HepG2 (cell line): Measurements from ENCODE around the gene PRSS53. TPM values are rescaled to one million over a fixed set of nuclear protein-coding genes. Genes with fewer than 3 reads are reported as not detected.

Experiments
- ATF5 ChIP-seq: sonication (generic); formaldehyde crosslinking; IDR thresholded peaks from 2 replicates; pipeline ENCODE4 v1.4.0; 2020; ENCODE audit warnings: mild to moderate bottlenecking, low read depth, missing genetic modification reagents
- ETS1 ChIP-seq: sonication (generic); formaldehyde crosslinking; IDR thresholded peaks from 2 replicates; pipeline ENCODE4 v1.4.0; 2020; ENCODE audit warnings: missing genetic modification reagents
- FOXO1 ChIP-seq: sonication (generic); formaldehyde crosslinking; IDR thresholded peaks from 2 replicates; pipeline ENCODE4 v1.4.0; 2020; ENCODE audit warnings: missing genetic modification reagents
- GABPA ChIP-seq, 2 experiments: IDR thresholded peaks; 2 replicates each; pipeline ENCODE4 v1.6.1; 2011 to 2016; ENCODE audit warnings: low read depth in 2 of 2, low read length in 1 of 2, missing biosample characterization in 1 of 2, missing genetic modification characterization in 1 of 2
- GATAD2A ChIP-seq: IDR thresholded peaks from 2 replicates; pipeline ENCODE4 v1.6.1; 2016
- HOMEZ ChIP-seq: IDR thresholded peaks from 2 replicates; pipeline ENCODE4 v1.6.1; 2016; ENCODE audit warnings: low read depth
- HOXD1 ChIP-seq: sonication (generic); formaldehyde crosslinking; IDR thresholded peaks from 2 replicates; pipeline ENCODE4 v1.5.0; 2020; ENCODE audit warnings: missing genetic modification reagents
- IKZF5 ChIP-seq: IDR thresholded peaks from 2 replicates; pipeline ENCODE4 v1.6.1; 2018; ENCODE audit warnings: missing genetic modification reagents, mild to moderate bottlenecking, missing compliant biosample characterization
- JARID2 ChIP-seq: sonication (generic); formaldehyde crosslinking; IDR thresholded peaks from 2 replicates; pipeline ENCODE4 v1.8.1; 2023; ENCODE audit warnings: missing genetic modification reagents, inconsistent platforms; ENCODE audit not compliant: insufficient replicate concordance
- NONO ChIP-seq, 2 experiments: fragments of 450-650 bp in 1 of 2; sonication (generic) in 1 of 2; formaldehyde crosslinking in 1 of 2; IDR thresholded peaks in 1 of 2; conservative IDR thresholded peaks in 1 of 2; 2 replicates each; pipeline versions ENCODE4 v1.6.1 to v1.8.0; 2017 to 2022; ENCODE audit warnings: mild to moderate bottlenecking in 1 of 2, missing genetic modification reagents in 1 of 2, moderate library complexity in 1 of 2
- NRL ChIP-seq: sonication (generic); formaldehyde crosslinking; IDR thresholded peaks from 2 replicates; pipeline ENCODE4 v1.5.0; 2020; ENCODE audit warnings: missing genetic modification reagents, mild to moderate bottlenecking, moderate library complexity, borderline replicate concordance
- PAF1 ChIP-seq: IDR thresholded peaks from 2 replicates; pipeline ENCODE4 v1.6.1; 2016; ENCODE audit warnings: missing genetic modification reagents, missing compliant biosample characterization
- PBX3 ChIP-seq: sonication (generic); formaldehyde crosslinking; IDR thresholded peaks from 2 replicates; pipeline ENCODE4 v1.8.1; 2023; ENCODE audit warnings: missing genetic modification reagents, inconsistent platforms, borderline replicate concordance
- PHF8 ChIP-seq: sonication (generic); formaldehyde crosslinking; IDR thresholded peaks from 2 replicates; pipeline ENCODE4 v1.5.0; 2020; ENCODE audit warnings: missing genetic modification reagents
- PRPF4 ChIP-seq: fragments of 200-400 bp; formaldehyde crosslinking; IDR thresholded peaks from 2 replicates; pipeline ENCODE4 v1.6.1; 2016; ENCODE audit warnings: low read length, low read depth; ENCODE audit not compliant: poor library complexity, severe bottlenecking
- SMARCE1 ChIP-seq: fragments of 450-650 bp; IDR thresholded peaks from 2 replicates; pipeline ENCODE4 v1.6.1; 2017; ENCODE audit warnings: borderline replicate concordance
- STAT5B ChIP-seq: sonication (generic); formaldehyde crosslinking; IDR thresholded peaks from 2 replicates; pipeline ENCODE4 v1.4.0; 2020; ENCODE audit warnings: missing genetic modification reagents
- TBL1XR1 ChIP-seq: fragments of 150-350 bp; IDR thresholded peaks from 2 replicates; pipeline ENCODE4 v1.6.1; 2014; ENCODE audit warnings: borderline replicate concordance, low read length; ENCODE audit not compliant: partially characterized antibody
- ZBTB7A ChIP-seq: sonication (generic); formaldehyde crosslinking; IDR thresholded peaks from 2 replicates; pipeline ENCODE4 v1.8.0; 2022; ENCODE audit warnings: mild to moderate bottlenecking, missing genetic modification reagents
- ZNF3 ChIP-seq: IDR thresholded peaks from 2 replicates; pipeline ENCODE4 v1.7.0; 2017; ENCODE audit warnings: inconsistent platforms
- ZNF614 ChIP-seq: IDR thresholded peaks from 2 replicates; pipeline ENCODE4 v1.6.1; 2018; ENCODE audit warnings: missing biosample characterization, missing genetic modification reagents, inconsistent platforms, borderline replicate concordance
- ZNF770 ChIP-seq: sonication (generic); formaldehyde crosslinking; IDR thresholded peaks from 2 replicates; pipeline ENCODE4 v1.5.0; 2020; ENCODE audit warnings: mild to moderate bottlenecking, missing genetic modification reagents
- ZNF792 ChIP-seq: IDR thresholded peaks from 2 replicates; pipeline ENCODE4 v1.6.1; 2016
- polyA plus RNA-seq, 8 experiments: library from polyadenylated mRNA; depleted of rRNA in 3 of 8; stranded (reverse) in 7 of 8; unstranded in 1 of 8; fragments of >200 nt; fragmentation: Illumina TruSeq in 4 of 8; extraction: Trizol in 4 of 8; gene quantifications; 2 replicates each; pipeline versions ENCODE4 v1.2.1 to v1.2.3, GENCODE V29; 2011 to 2016; ENCODE audit warnings: low read depth in 4 of 8, missing spikeins in 1 of 8, mixed read lengths in 1 of 8; ENCODE audit not compliant: insufficient read depth in 1 of 8
- total RNA-seq, 5 experiments: library from RNA; depleted of rRNA; stranded (reverse); fragments of >200 nt; fragmentation: Illumina TruSeq; extraction: Trizol; gene quantifications; 2 replicates each; pipeline ENCODE4 v1.2.3, GENCODE V29; 2016; ENCODE audit warnings: low read depth in 1 of 5

PRSS53 gene
- total and polyA plus RNA-seq, 2 of the 13 experiments (the other 11 are each of a cell fraction or from before 2014, with no cell fraction given), result 2.2 to 7.4 TPM

- peak; percentile 91 for TF ChIP-seq ZBTB7A (CRISPR knock-in tag)
- peak; percentile 77 for TF ChIP-seq HOMEZ (CRISPR knock-in tag)
- peak; percentile 98 for TF ChIP-seq NRL (CRISPR knock-in tag)
- peak; percentile 98 for TF ChIP-seq IKZF5
- peak; percentile 93 for TF ChIP-seq GATAD2A
- TF ChIP-seq TBL1XR1, result peak; percentile 83
- TF ChIP-seq ATF5 (CRISPR knock-in tag), result peak; percentile 81; the same call in 1 of the 2 replicates
- TF ChIP-seq ZNF3 (CRISPR knock-in tag), result no peak
- TF ChIP-seq PHF8, result peak; percentile 79
- peak; percentile 97; the same call in 1 of the 2 replicates for TF ChIP-seq HOXD1 (CRISPR knock-in tag)
- peak; percentile 95 for TF ChIP-seq ZNF614
- TF ChIP-seq SMARCE1, result no peak
- peak; percentile 98 for TF ChIP-seq ETS1 (CRISPR knock-in tag)
- TF ChIP-seq FOXO1 (CRISPR knock-in tag), result peak; percentile 91
- TF ChIP-seq PRPF4, result no peak
- TF ChIP-seq STAT5B (CRISPR knock-in tag), result no peak; the same call in 1 of the 2 replicates
- TF ChIP-seq JARID2, result no peak
- TF ChIP-seq ZNF770 (CRISPR knock-in tag), result peak; percentile 88
- TF ChIP-seq ZNF792 (CRISPR knock-in tag), result peak; percentile 98
- no peak for TF ChIP-seq GABPA (IDR thresholded peaks at IDR 0.05; ENCODE audit: low read depth, low read length)
- TF ChIP-seq GABPA (CRISPR knock-in tag; IDR thresholded peaks at IDR 0.05; ENCODE audit: low read depth), result peak; percentile 63
- TF ChIP-seq PAF1 (CRISPR knock-in tag), result no peak
- no peak; the same call in 1 of the 2 replicates for TF ChIP-seq PBX3
- no peak for TF ChIP-seq NONO (IDR thresholded peaks at IDR 0.05)
- TF ChIP-seq NONO (CRISPR knock-in tag; conservative IDR thresholded peaks at IDR 0.05), result peak; percentile 90
These were observed 17.0 kb upstream of the PRSS53 start (continued) for GRCh38 chr16:31105677-31106213.
